ENCODE measurements around the gene PLD2. TPM values are rescaled to one million over a fixed set of nuclear protein-coding genes. Genes with fewer than 3 reads are reported as not detected.
"Not testable (repeated sequence)": the region's sequence is repeated elsewhere in the genome, so short reads cannot be mapped to it uniquely, and the experiment has no call there.

PLD2 gene
- total and polyA plus RNA-seq, 9 of the 15 experiments (the other 6 are each of a cell fraction or from before 2014, with no cell fraction given), result 0.20 to 7.5 (median 3.3) TPM

GRCh38 chr17:4856937-4857314, 50.0 kb downstream of the PLD2 start:
- peaks cover 10% of the 10 kb centered on the region in 2 experiments; a peak in 4 of 5 replicates for H3K4me1 ChIP-seq (replicated peaks in 1 of 2; ENCODE audit: control insufficient read depth in 2 of 2, insufficient read depth in 2 of 2, low read length in 2 of 2)

GRCh38 chr17:4857347-4857746, 50.4 kb downstream of the PLD2 start:
- FAIRE-seq; H4K20me1 ChIP-seq (replicated peaks; ENCODE audit: control insufficient read depth, insufficient read depth, low read length); intact Hi-C loops (cut with micrococcal nuclease); H2AFZ ChIP-seq (ENCODE audit: low read depth, low read length); H3K27ac ChIP-seq (ENCODE audit: extremely low read depth, low read depth, low read length); H3K4me3 ChIP-seq; H3K9me3 ChIP-seq (replicated peaks; ENCODE audit: control insufficient read depth, insufficient read depth, low read depth, low read length); CTCF ChIA-PET (ENCODE audit: low intra/inter-chr PET ratio); H3K9ac ChIP-seq (ENCODE audit: insufficient read depth in 1 of 2, low read depth in 2 of 2, low read length in 2 of 2); BruUV-seq (replicated peaks); DNase-seq (ENCODE audit: extremely low read depth in 1 of 4, low spot score in 3 of 4); H3K9me1 ChIP-seq (ENCODE audit: control insufficient read depth, insufficient read depth, low read length); in situ Hi-C loops (cut with MboI); H3K27me3 ChIP-seq (ENCODE audit: control insufficient read depth in 2 of 2, insufficient read depth in 2 of 2, low read length in 2 of 2); H3K4me2 ChIP-seq (ENCODE audit: insufficient read depth, low read length); ATAC-seq: not testable (repeated sequence)
- POLR2A ChIA-PET, result interaction anchor here (1.2 to 1.4 kb wide), 3 partner anchors 10 to 19 kb away, joined by 3 read pairs; no protein-coding TSS in a partner anchor
- Histone ChIP-seq H3K4me1 (replicated peaks in 1 of 2; ENCODE audit: control insufficient read depth in 2 of 2, insufficient read depth in 2 of 2, low read length in 2 of 2) (peaks cover 9 to 10% of the 10 kb centered on the region in 2 experiments; a peak in 4 of 5 replicates), H3K36me3 (ENCODE audit: control insufficient read depth, insufficient read depth, low read length) (peaks cover 31% of the 10 kb centered on the region; the same call in 2 of the 3 replicates), H3K79me2 (ENCODE audit: control insufficient read depth, insufficient read depth, low read length) (peaks cover 29% of the 10 kb centered on the region; the same call in 2 of the 3 replicates)
- 96% methylated on average over 4 of the region's 7 CpGs for WGBS (ENCODE audit: insufficient coverage, low coverage, missing lambda C conversion rate)

More at GRCh38 chr17:4856937-4857314, 50.0 kb downstream of the PLD2 start:
- TF ChIP-seq CREB3 (tag; conservative IDR thresholded peaks at IDR 0.05; ENCODE audit: low read depth) (no peak), SAFB (IDR thresholded peaks at IDR 0.05; ENCODE audit: borderline replicate concordance, low read depth, low read length) (no peak), CREB1 (IDR thresholded peaks at IDR 0.05) (no peak), CREB1 (CRISPR knock-in tag; IDR thresholded peaks at IDR 0.05) (no peak), SMAD1 (IDR thresholded peaks at IDR 0.05; ENCODE audit: low read depth, low read length, partially characterized antibody) (no peak)
- in situ Hi-C loops (cut with MboI) (no loop called here), intact Hi-C loops (cut with micrococcal nuclease) (no loop called here)
- Histone ChIP-seq H3K27me3 (ENCODE audit: control insufficient read depth in 2 of 2, insufficient read depth in 2 of 2, low read length in 2 of 2) (no peaks in the 10 kb centered on the region), H3K9me1 (ENCODE audit: control insufficient read depth, insufficient read depth, low read length) (no peaks in the 10 kb centered on the region), H3K9ac (ENCODE audit: insufficient read depth in 1 of 2, low read depth in 2 of 2, low read length in 2 of 2) (no peak overlapping the region), H2AFZ (ENCODE audit: low read depth, low read length) (no peak overlapping the region), H3K79me2 (ENCODE audit: control insufficient read depth, insufficient read depth, low read length) (peaks cover 30% of the 10 kb centered on the region; the same call in 2 of the 3 replicates), H3K4me2 (ENCODE audit: insufficient read depth, low read length) (no peak overlapping the region), H4K20me1 (replicated peaks; ENCODE audit: control insufficient read depth, insufficient read depth, low read length) (peaks cover 5% of the 10 kb centered on the region), H3K9me3 (replicated peaks; ENCODE audit: control insufficient read depth, insufficient read depth, low read depth, low read length) (no peaks in the 10 kb centered on the region), H3K36me3 (ENCODE audit: control insufficient read depth, insufficient read depth, low read length) (peaks cover 31% of the 10 kb centered on the region; the same call in 2 of the 3 replicates), H3K4me3 (no peak overlapping the region), H3K27ac (ENCODE audit: extremely low read depth, low read depth, low read length) (no peak overlapping the region)
- no peak for ATAC-seq
- POLR2A ChIA-PET, result interaction anchor here (1.2 kb wide), 1 partner anchor 10 kb away, joined by 3 read pairs; no protein-coding TSS in a partner anchor
- 94% methylated on average over 7 of the region's 7 CpGs for WGBS (ENCODE audit: insufficient coverage, low coverage, missing lambda C conversion rate)
- CTCF ChIA-PET (ENCODE audit: low intra/inter-chr PET ratio), result no interaction called here
- DNase-seq (ENCODE audit: extremely low read depth in 1 of 4, low spot score in 3 of 4), result no peak
- no TSS peak for BruUV-seq (replicated peaks)
- FAIRE-seq, result no peak
